GM04503 (cell line): ENCODE measurements around the gene PLEKHH1.

ENCODE experiments used
- DNase-seq: peaks from one replicate; pipeline ENCODE4 v3.0.0-alpha.2; 2012; ENCODE audit warnings: low read depth

Gene PLEKHH1

DNA sequence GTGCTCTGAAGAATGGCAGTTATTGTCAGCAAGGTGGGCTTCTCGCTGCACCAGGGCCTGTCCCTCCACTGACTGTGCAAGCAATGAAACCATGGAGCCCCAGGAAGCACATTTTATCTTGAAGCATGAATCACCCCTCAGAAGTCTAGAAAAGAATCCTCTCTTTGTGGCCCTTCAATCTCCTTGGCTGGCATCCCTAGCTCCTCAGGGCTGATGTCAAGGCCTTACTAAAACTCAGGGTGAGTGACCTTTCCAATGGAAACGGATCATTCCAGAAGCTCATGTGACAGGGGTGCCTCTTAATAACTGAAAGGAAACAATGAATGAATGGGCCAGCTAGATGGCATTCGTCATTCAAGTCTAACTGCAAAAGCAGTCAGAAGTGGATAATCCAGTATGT is 22.3 kb upstream of the PLEKHH1 start:
- DNase-seq: no peak

DNA sequence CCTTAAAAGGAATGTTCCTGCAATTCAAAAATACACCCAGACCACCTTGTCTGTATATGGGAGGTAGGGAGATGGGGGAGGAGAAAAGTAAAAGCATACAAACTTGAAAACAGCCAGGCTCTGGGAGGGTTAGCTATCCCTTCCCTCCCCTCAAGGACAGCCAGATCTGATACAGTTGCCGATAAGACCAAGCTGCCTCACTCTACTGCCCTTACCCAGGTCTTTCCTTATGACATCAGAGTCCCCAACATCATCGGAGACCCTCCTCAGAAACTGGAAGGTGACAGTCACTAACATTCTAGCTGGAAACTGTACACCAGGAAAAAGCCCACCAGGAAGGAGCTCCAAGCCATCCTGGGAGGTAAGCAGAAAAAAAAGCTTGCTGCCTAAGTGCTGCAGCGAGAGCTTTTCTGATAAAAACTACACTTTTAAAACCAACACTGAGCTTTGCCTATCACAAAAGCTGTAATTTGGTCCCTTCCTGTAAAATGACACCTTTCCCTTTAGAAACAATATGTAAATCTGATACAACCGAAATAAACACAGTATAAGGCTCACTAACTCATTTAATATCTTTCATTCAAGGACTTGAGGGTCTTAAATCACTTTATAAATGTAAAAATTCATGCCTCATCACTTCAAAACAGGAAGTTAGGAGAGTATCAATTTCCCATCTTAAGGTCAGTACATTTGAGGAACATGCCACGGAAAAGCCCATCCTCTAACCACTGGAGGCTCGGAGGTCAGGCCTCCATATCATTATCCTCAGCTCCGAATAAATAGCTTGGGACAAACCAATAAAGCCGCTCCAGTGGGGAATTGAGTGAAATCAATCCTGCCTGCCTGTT is 20.4 kb upstream of the PLEKHH1 start:
- no peak for DNase-seq

DNA sequence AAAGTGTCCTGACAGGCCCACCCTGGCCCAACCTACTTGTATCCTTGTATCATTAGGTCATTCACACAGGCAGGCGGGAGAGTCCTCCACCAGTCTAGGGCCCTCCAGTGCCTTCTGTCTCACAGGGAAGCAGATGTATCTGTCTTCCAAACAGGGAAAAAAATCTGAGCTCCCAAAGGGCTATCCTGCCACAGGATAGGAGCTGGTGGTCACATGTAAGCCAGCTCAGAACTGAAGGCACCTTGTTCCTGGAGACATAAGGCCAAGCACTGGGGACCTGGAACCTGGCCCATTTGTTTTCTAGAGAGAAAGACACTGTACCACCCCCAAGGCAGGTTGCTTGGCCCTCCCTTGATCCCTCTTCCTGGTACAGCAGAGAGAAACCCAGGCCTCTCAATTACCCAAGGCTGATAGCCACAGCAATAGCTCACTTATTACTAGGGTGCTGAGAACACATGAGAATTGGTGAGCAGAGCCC is 19.4 kb upstream of the PLEKHH1 start:
- no peak for DNase-seq

DNA sequence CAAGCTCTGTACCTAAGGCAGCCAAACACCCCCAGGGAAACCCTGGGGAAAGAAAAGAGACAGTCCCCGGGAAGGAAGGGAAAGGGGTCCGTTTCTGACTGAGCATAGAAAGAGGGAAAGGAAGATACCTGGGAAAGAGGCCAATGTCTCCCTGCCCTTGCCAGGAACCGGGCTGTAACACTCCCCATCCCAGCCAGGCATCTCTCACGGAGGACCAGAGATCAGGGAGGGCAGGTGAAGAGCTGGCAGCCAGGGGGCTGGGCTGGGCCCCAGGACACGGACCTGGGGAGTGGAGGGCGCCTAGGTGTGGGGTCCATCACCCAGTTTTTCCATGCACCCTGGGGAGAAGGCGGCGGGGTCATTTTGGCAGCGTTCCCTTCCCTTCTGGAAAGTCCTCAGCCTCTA is 18.9 kb upstream of the PLEKHH1 start:
- no peak for DNase-seq

DNA sequence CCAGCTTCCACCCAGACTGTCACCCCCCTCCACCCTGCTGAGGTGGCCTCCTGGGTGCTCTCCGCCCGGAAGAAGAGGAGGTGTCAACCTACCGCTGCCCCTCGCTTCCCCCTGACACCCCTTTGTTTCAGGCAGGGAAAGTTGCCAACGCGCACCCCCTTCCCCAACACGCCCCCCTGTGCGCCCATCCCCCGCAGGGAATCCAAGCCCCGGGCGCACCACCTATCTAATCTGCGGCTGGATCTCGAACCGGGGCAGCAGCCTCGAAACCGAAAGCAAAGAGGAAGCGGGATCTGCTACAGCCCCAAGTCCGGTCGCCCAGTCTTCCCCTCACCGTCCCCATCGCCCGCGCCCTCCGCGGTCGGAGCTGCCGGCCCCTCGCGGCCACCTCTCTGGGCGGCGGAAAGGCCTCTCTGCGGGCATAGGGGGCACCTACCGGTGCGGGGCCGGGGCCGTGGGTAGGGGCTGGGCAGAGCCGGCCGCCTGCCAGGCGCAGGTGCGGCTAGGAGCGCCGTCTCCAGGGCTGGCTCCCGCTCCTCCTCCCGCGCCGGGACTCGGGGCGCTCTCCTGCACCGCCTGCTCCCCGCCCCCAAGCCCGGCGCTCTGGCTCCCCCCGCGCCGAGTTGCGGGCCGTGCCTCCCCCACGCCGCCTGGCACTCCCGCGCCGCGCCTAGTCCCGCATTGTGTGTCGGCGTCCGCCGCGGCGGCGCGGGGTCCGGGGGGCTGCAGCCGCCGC is 18.3 kb upstream of the PLEKHH1 start:
- no peak for DNase-seq

DNA sequence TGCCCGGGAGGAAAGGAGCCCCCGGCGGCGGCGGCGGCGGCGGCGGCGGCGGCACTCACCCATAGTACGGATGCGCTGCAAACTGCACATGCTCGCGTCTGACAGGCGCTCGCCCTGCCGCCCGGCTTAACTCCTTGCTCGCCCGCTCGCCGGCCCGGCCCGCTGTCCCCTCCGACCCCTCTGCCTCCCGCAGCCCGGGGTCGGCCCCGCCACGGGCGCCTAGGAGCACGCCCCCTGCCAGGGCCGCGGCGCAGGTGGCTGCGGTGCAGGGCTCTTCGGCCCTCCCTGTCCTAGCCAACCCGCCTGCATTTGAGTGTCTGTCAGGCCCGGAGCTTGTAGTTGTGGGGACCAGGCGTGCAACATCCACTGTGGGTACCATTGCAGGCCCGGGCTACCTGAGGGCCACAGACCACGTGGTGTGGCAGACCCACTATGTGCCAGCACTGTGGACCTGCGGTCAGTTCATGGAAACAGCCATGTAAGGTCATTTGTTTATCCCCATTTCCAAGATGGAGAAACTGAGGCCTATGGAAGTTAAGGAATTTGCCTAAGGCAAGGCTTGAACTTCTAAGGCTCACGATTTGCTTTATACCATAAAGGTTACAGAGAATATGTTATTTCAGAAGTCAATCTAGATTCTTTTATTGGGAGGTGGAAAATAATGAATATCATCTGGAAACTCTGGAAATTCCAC is 17.6 kb upstream of the PLEKHH1 start:
- DNase-seq: no peak

DNA sequence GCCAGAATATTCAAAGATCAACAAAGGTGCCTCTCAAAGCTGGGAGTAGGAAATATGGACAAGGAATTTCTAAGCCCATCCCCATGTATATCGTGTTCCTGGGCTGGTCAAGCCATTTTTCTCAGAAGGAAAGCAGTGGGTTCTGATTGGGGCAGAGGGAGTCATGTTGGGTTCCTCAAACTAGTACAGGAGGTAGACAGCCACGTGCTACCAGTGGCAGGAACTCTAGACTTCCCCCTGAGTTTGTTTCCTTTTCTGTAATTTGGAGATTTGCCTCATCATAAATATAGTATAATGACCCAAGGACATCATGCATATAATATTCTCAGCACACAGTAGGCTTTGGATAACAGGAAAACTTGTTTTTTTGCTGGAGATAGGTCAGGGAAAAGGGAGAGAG is 16.4 kb upstream of the PLEKHH1 start:
- DNase-seq: no peak

DNA sequence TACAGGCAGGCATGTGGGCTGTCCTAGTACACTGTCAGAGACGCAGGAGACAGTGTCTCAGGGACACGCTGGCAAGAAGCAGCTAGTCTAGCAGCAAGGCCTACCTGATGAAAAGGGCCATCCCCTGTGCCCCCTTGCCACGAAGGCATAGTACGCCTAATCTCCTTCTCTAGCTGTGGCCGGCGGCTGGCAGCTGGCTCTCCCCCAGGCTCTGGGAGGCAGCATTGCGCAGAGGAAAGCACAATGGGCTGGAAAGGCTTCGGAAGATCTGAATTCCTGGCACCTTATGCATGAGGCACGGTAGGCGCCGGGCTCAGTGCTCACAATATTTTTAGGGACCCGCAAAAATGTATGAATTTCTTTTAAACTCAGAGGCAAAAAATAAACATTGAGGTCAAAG is 16.0 kb upstream of the PLEKHH1 start:
- DNase-seq: no peak

DNA sequence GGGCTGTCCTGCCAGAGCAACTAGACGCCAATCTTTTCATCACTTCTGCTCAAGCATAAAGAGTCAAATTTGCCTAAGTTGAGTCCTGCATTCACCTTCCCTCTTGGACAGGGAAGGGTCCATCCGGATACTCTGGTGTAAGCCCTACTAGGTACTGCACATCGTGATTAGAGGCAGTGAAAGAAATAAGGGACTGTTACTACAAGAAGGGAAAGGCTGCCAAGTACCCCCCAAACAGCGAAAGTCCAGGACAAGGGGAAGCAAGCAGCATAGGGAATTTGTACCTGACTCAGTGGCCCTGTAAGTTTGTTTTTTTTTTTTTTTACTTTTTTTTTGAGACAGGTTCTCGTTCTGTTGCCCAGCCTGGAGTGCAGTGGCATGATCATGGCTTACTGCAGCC is 13.7 kb upstream of the PLEKHH1 start:
- no peak for DNase-seq

DNA sequence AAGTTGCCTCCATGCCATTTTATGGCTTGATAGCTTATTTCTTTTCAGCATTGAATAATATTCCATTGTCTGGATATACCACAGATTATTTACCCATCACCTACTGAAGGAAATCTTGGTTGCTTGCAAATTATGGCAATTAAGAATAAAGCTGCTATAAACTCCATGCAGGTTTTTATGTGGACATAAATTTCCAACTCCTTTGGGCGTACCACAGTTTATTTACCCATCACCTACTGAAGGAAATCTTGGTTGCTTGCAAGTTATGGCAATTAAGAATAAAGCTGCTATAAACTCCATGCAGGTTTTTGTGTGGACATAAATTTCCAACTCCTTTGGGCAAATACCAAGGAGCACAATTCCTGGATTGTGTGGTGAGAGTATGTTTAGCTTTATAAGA is 12.6 kb upstream of the PLEKHH1 start:
- no peak for DNase-seq

DNA sequence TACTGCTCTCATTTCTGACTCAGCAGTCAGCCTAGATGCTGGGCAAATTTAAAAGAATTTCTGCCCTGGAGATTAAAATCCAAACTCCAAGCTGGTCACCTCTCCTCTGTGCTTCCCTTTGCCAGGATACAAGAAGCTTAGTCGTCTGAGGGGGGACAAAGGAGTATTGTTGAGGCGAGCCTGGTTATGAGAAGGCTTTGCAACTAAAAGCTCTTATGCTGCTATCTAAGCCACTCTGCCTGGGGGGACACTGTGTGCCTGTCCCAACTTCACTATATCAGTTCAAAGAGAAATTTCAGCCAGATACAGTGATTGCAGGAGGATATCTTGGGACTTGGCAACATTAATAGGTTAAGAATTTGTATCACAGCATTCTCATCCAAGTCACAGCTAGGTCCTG is 10.8 kb upstream of the PLEKHH1 start:
- DNase-seq: no peak

DNA sequence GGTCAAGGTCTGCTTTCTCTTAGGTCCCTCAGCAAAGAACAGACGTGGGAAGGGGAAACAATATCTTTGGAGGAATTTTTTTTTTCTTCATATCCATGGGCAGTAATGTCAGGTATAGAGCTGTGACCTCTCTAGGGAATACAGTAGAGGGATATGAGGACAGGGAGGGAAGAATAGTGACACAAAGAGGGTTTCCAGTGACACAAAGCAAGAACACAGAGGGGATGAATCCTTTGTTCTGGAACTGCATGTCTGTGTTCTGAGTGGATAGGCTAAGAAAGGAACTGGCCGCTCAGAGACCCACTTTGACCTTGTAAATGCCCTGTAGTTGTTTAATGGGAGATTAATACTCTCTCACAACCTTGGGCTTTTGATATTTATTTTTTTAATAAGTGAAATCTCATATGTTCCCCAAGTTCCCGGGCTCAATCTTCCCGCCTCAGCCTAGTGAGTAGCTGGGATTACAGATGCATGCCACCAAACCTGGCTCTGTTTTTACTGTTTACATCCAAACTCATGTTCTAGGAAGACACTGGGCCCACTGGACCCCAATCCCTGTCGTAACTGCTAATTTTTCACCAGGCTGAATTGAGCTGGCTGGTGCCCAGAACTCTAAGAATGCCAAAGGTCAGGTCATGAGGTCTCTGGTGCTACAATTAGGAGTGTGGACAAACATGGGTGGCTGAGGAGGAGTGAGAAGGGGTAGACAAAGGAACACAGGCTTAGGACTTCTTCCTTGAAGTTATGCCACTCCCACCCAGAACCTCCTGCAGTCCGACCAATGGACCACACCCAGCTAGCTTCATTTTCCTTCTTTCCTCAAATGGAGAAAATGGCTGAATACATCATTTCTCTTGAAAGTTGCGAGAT is 9.1 kb upstream of the PLEKHH1 start:
- DNase-seq: no peak

DNA sequence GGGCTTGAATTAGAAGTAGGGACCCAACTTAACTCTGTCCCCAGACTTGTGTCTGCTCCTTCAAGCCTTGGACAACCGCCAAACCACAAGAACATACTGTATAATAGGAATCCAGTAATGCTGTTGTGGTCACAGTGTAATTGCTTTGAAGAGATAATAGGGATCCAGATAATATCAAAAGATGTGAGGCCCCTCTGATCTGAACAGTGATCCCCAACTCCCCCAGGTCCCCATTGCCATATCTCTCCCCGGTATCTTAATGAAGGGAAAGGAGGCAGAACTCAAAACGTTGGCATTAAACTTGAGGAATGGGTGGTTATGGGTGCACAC is 8.5 kb upstream of the PLEKHH1 start:
- no peak for DNase-seq

DNA sequence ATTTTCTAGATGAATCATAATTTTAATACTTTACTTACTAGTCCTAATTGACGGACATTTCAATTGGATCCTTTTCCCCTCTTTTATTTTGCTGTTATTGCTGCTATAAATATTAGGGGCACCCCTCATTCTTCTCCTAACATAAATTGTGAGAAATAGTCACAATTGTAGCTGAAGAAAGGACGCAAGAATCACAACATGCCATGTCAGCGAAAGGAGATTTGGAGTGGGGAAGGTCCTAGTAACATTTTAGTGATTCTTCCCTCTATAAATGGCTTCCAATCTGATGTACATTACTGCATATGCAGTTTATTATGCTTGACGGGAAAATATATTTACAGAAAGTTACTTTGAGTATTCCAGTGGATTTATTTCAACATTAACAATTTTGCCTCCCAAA is 7.7 kb upstream of the PLEKHH1 start:
- DNase-seq: no peak

DNA sequence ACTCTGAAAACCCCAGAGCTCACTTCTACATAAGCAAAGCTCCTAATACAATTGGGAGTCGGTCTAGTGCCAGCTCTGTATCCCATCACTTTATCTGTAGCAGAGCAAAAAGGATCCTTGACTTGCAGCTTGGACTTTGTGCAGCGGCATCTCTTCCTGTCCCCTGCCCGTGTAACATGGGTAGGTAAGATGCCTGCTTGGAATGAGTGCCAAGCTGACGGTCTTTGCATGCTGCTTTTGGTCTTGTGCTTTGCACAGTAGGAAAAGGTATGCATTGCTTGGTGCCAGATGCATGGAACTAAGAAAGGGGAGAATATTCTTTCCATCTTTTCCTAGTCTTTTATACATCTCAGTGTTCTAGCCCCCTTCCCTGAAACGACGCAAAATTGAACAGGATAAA is 6.9 kb upstream of the PLEKHH1 start:
- no peak for DNase-seq

DNA sequence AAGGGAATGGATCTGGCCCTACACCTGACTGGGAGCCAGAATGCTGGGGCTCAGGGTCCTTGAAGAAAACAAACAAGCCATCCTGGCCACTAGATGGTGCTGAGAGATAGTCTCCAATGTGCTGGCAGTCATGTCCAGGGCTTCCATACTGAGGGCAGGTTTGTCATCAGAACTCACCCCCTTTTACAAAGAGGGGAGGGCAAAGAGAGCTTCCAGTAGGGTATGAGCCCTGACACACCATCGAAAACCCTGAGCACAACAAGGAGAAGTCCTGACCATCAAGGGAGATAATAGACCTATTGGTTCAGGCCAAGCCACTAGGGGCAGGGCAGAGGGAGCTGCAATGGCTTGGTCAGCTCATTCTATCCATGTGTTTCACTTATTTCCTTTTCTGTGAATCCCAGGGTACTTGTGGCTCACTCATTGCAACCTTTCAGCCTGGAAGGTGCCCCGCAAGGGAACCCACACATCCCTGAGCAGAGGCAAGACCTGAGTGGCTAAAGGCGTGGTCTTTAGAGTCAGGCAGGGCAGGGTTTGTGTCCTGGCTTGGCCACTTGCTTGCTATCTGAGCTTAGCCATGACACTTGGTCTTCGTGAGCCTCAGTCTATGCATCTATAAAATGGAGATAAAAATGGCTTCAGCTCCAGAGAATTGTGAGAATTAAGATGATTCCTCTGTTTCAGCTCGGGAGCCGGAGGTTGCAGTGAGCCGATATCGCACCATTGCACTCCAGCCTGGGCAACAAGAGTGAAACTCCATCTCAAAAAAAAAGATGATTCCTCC is 6.2 kb upstream of the PLEKHH1 start:
- no peak for DNase-seq

DNA sequence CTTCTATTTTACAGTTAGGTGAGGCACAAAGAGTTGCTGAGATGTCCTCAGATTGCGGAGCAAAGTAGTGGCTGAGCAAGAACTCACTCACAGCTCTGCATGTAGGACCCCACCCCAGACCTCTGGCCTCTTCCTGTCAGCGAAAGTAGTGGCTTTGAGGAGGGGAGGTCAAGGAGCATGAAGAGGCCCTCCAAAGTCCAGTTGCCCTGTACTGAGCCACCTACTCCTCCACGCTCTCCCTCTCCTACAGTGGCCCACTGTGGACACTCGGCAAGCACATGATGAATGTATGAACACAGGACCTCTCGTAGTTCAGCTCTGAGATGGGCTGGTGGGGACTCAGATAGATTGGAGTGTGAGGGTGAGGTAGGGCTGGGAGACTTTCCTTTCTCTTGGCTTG is 5.3 kb upstream of the PLEKHH1 start:
- DNase-seq: no peak

DNA sequence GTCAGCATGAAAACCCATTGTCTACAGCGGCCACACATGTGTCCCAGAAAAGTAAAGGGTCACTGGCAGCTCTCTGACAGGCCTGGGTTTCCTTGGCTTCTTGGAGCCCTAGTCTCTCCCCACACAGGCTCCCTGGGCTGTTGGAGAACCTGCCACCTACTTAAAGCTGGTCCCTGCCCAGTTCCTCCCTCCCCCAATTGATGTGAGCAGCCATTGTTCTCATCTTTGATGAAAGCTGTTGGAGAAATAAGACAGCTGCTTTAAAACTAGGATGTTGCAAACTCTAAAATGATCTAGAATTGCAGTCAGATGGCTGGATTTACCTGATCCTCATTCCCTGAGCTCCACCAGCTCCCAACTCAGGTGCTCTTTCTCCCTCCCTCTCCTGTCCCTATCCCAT is 4.8 kb upstream of the PLEKHH1 start:
- no peak for DNase-seq

DNA sequence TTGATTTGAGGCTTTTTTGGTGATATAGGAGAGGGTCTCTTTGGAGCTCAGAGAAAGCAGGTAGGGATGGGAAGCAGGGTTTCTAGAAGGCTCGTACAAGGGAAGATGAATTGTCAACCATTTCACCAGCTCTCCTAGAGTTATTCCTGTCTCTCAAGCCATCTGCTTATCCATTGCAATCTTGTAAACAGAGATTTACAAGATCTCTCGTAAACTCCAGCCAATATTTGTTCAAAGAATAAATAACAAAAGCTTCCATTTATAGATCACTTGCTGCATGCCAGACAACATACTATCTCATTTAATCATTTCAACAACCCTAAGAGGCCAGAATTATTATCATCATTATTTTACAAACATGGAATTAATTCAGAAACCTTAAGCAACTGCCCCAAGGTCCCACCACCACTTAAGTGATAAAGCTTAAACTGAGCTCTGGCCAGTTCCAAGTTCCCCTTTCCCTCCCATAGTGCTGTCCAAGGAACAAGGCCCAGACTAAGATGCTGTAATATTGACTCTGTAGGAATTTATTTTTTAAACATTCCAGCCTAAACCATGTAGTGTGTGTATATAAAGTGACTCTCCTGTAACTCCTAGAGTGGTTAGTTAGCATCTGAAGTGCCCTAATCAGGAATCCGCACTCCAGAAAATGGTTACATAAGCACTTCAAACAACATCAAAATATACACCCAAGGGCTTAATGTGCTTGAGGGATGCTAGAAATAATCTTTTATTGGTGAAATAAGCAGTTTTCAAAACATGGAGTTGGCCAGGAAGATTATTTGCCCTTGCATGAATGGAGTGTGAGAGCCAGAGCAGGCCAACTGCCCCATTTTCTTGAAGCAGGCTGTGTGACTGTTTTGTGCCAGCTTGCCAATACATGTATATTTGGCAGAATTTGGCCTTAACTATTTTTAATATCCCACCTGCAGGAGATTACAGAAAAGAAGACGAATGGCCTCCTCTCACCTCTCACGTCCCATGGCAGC is 2.8 kb upstream of the PLEKHH1 start:
- no peak for DNase-seq

DNA sequence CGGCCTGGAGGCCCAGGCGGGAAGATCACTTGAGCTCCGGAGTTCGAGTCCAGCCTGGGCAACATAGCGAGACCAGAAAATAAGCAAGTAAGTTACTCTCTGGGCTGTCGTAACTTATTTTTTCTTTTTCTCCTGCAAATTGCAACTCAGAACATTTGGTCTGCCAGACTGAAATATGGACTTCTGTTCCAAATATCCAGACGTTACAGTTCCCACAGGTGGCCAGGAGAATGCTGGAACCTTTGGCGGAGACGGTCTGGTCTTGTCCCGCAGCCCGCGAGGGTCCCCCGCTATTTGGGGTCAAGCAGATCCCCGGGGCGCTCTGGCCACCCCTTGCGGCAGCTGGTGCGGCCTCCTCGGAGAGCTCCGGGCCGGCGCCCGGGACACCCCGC is 488 bp upstream of the PLEKHH1 start:
- DNase-seq: no peak
